Esophagus muscularis mucosa (tissue), 4 donors: ENCODE measurements around the gene SMPX. TPM values are rescaled to one million over a fixed set of nuclear protein-coding genes. Genes with fewer than 3 reads are reported as not detected.

Experiments
- DNase-seq: peaks from one replicate; pipeline ENCODE4 v3.0.0-alpha.2; 2017; ENCODE audit errors: extremely low spot score
- H3K27ac ChIP-seq, 4 donors: fragments of 200-600 bp; sonication (generic); replicated peaks in 1 of 4; 1 replicate in 3 of 4; 2 replicates in 1 of 4; pipeline ENCODE4 v1.5.1; 2016 to 2019; ENCODE audit warnings: mild to moderate bottlenecking in 1 of 4
- H3K27me3 ChIP-seq, 4 donors: fragments of 200-600 bp; sonication (generic); one replicate each; pipeline versions ENCODE4 v1.5.1 to v1.6.0; 2016 to 2019
- H3K36me3 ChIP-seq, 4 donors: fragments of 200-600 bp; sonication (generic); one replicate each; pipeline ENCODE4 v1.5.1; 2016 to 2019
- H3K4me1 ChIP-seq, 4 donors: fragments of 200-600 bp; sonication (generic); one replicate each; pipeline ENCODE4 v1.5.1; 2016 to 2019
- H3K4me3 ChIP-seq, 4 donors: fragments of 200-600 bp; sonication (generic); 1 replicate in 2 of 4; 2 replicates in 2 of 4; pipeline ENCODE4 v1.5.1; 2016 to 2019; ENCODE audit warnings: mild to moderate bottlenecking in 4 of 4, moderate library complexity in 1 of 4
- H3K9me3 ChIP-seq, 4 donors: fragments of 200-600 bp; sonication (generic); 1 replicate in 3 of 4; 2 replicates in 1 of 4; pipeline ENCODE4 v1.5.1; 2016 to 2019
- CTCF ChIP-seq, 3 experiments: fragments of 200-600 bp in 2 of 3; fragments of 450-650 bp in 1 of 3; sonication (generic) in 2 of 3; IDR thresholded peaks; one replicate each; pipeline ENCODE4 v1.5.1; 2017 to 2019; ENCODE audit warnings: antibody characterized with exemption in 3 of 3, mild to moderate bottlenecking in 2 of 3, moderate library complexity in 1 of 3
- EP300 ChIP-seq: sonication (generic); formaldehyde crosslinking; IDR thresholded peaks from one replicate; pipeline ENCODE4 v1.6.1; 2017; ENCODE audit warnings: antibody characterized with exemption
- POLR2A ChIP-seq: fragments of 450-650 bp; IDR thresholded peaks from one replicate; pipeline ENCODE4 v1.6.1; 2017; ENCODE audit warnings: antibody characterized with exemption, moderate library complexity, mild to moderate bottlenecking, low read depth
- POLR2AphosphoS5 ChIP-seq, 2 donors: sonication (generic); formaldehyde crosslinking; IDR thresholded peaks; one replicate each; pipeline ENCODE4 v1.6.1; 2017; ENCODE audit warnings: antibody characterized with exemption in 2 of 2
- WGBS: methylation state at CpG from one replicate; pipeline ENCODE4 v1.1.5; 2018; 5-methylcytosine and 5-hydroxymethylcytosine counted together
- intact Hi-C: fragments of 100-400 bp; cut with DNase I; formaldehyde crosslinking; loops from one replicate; pipeline ENCODE4 v1.15.1; 2023
- total RNA-seq, 4 donors: library from RNA; depleted of rRNA; stranded (reverse); fragments of >200 nt; gene quantifications; one replicate each; pipeline versions ENCODE4 v1.1.0 to v1.2.1, GENCODE V29; 2016

The SMPX gene
- total RNA-seq, 4 donors from 2014 or later: 24.4 to 42.8 (median 31.3) TPM

GRCh38 chrX:21702725-21703124 lies 55.2 kb downstream of the SMPX start:
- Histone ChIP-seq H3K4me1 (no peaks in the 10 kb centered on the region), H3K4me3 (no peak overlapping the region), H3K36me3 (peaks cover 0 to 11% (median 0%) of the 10 kb centered on the region in 4 donors), H3K27me3 (no peaks in the 10 kb centered on the region), H3K9me3 (peaks cover 0 to 5% (median 0%) of the 10 kb centered on the region in 4 donors), H3K27ac (no peak overlapping the region)
- intact Hi-C loops: no loop called here
- 76% methylated on average over 4 of the region's 4 CpGs for WGBS
- no peak for DNase-seq
- TF ChIP-seq CTCF (IDR thresholded peaks at IDR 0.05): no peak
- TF ChIP-seq POLR2AphosphoS5 (IDR thresholded peaks at IDR 0.05): no peak
- no peak for TF ChIP-seq EP300
- no peak for TF ChIP-seq POLR2A

GRCh38 chrX:21700967-21701366 lies 56.9 kb downstream of the SMPX start:
- DNase-seq: no peak
- Histone ChIP-seq H3K36me3 (peaks cover 0 to 8% (median 0%) of the 10 kb centered on the region in 4 donors), H3K27me3 (no peaks in the 10 kb centered on the region), H3K4me3 (no peak overlapping the region), H3K9me3 (no peaks in the 10 kb centered on the region), H3K4me1 (no peaks in the 10 kb centered on the region), H3K27ac (no peak overlapping the region)
- TF ChIP-seq EP300 (no peak), POLR2A (no peak), CTCF (IDR thresholded peaks at IDR 0.05) (no peak), POLR2AphosphoS5 (IDR thresholded peaks at IDR 0.05) (no peak)
- WGBS: 52% methylated on average over 3 of the region's 3 CpGs
- intact Hi-C loops: no loop called here

- peaks cover 0 to 4% (median 0%) of the 10 kb centered on the region in 4 donors for H3K36me3 ChIP-seq
- TF ChIP-seq POLR2A (no peak), POLR2AphosphoS5 (IDR thresholded peaks at IDR 0.05) (no peak), CTCF (IDR thresholded peaks at IDR 0.05) (no peak), EP300 (no peak)
- no peaks in the 10 kb centered on the region for H3K9me3 ChIP-seq
- 76% methylated on average over 5 of the region's 5 CpGs for WGBS
- no peaks in the 10 kb centered on the region for H3K27me3 ChIP-seq
- no peak overlapping the region for H3K27ac ChIP-seq
- DNase-seq: no peak
- no peaks in the 10 kb centered on the region for H3K4me1 ChIP-seq
- intact Hi-C loops: no loop called here
- H3K4me3 ChIP-seq: no peak overlapping the region
These were observed 57.6 kb downstream of the SMPX start for GRCh38 chrX:21700275-21700674.

GRCh38 chrX:21699136-21699535 lies 58.8 kb downstream of the SMPX start:
- DNase-seq: no peak
- no peaks in the 10 kb centered on the region for H3K36me3 ChIP-seq
- no peaks in the 10 kb centered on the region for H3K9me3 ChIP-seq
- H3K27ac ChIP-seq: no peak overlapping the region
- TF ChIP-seq EP300 (no peak), POLR2A (no peak), CTCF (IDR thresholded peaks at IDR 0.05) (no peak), POLR2AphosphoS5 (IDR thresholded peaks at IDR 0.05) (no peak)
- H3K4me1 ChIP-seq: no peaks in the 10 kb centered on the region
- H3K27me3 ChIP-seq: no peaks in the 10 kb centered on the region
- no peak overlapping the region for H3K4me3 ChIP-seq
- intact Hi-C loops: no loop called here
- 69% methylated on average over 3 of the region's 3 CpGs for WGBS

- Histone ChIP-seq H3K36me3 (no peaks in the 10 kb centered on the region), H3K27me3 (no peaks in the 10 kb centered on the region), H3K4me3 (no peak overlapping the region), H3K9me3 (no peaks in the 10 kb centered on the region), H3K4me1 (no peaks in the 10 kb centered on the region), H3K27ac (no peak overlapping the region)
- WGBS: 62% methylated on average over 4 of the region's 4 CpGs
- DNase-seq: no peak
- TF ChIP-seq EP300 (no peak), CTCF (IDR thresholded peaks at IDR 0.05) (no peak), POLR2AphosphoS5 (IDR thresholded peaks at IDR 0.05) (no peak), POLR2A (no peak)
- intact Hi-C loops: no loop called here
These were observed 59.6 kb downstream of the SMPX start for GRCh38 chrX:21698272-21698671.
